Ramos (cell line): ENCODE data around the gene PFN3.
"Not testable (repeated sequence)": the region's sequence is repeated elsewhere in the genome, so short reads cannot be mapped to it uniquely, and the experiment has no call there.

Source experiments
- in situ Hi-C: fragments of 300-500 bp; cut with MboI; formaldehyde crosslinking; loops from one replicate; pipeline ENCODE4 v1.14.3; 2022; ENCODE audit warnings: low sequenced_read_pairs; ENCODE audit not compliant: unreplicated experiment

Gene PFN3

GRCh38 chr5:177427919-177428573 lies 27.6 kb upstream of the PFN3 start:
- in situ Hi-C loops, result no loop called here

GRCh38 chr5:177427211-177427822 lies 26.9 kb upstream of the PFN3 start:
- in situ Hi-C loops, result no loop called here

GRCh38 chr5:177426566-177427210 lies 26.2 kb upstream of the PFN3 start, which contains the start of gene GRK6:
TSS of gene GRK6 (plus strand) at chr5:177426676. CDS start at chr5:177426846, 170 bp downstream.
- in situ Hi-C loops, result no loop called here

- in situ Hi-C loops, result no loop called here
These were observed 25.5 kb upstream of the PFN3 start for GRCh38 chr5:177425801-177426565.

- in situ Hi-C loops, result no loop called here
These were observed 24.8 kb upstream of the PFN3 start for GRCh38 chr5:177425196-177425800.

- in situ Hi-C loops, result no loop called here
These were observed 23.2 kb upstream of the PFN3 start for GRCh38 chr5:177423671-177424070.

GRCh38 chr5:177421062-177421798 lies 20.8 kb upstream of the PFN3 start:
- in situ Hi-C loops, result no loop called here

- in situ Hi-C loops, result not testable (repeated sequence)
These were observed 20.0 kb upstream of the PFN3 start for GRCh38 chr5:177420472-177420871.

GRCh38 chr5:177419046-177419445 lies 18.6 kb upstream of the PFN3 start:
- in situ Hi-C loops, result no loop called here

- in situ Hi-C loops, result not testable (repeated sequence)
These were observed 16.6 kb upstream of the PFN3 start for GRCh38 chr5:177417081-177417480.

GRCh38 chr5:177414481-177414880 lies 14.0 kb upstream of the PFN3 start:
- in situ Hi-C loops, result no loop called here

- in situ Hi-C loops, result no loop called here
These were observed 12.3 kb upstream of the PFN3 start for GRCh38 chr5:177412603-177413233.

GRCh38 chr5:177410575-177410974 lies 10.1 kb upstream of the PFN3 start:
- in situ Hi-C loops, result no loop called here

GRCh38 chr5:177409043-177409801 lies 8.8 kb upstream of the PFN3 start, which contains the start of gene F12:
TSS of gene F12 (minus strand) at chr5:177409564. CDS start at chr5:177409527, 37 bp downstream.
- in situ Hi-C loops, result no loop called here

GRCh38 chr5:177405805-177406204 lies 5.3 kb upstream of the PFN3 start:
- in situ Hi-C loops, result no loop called here

GRCh38 chr5:177405312-177405711 lies 4.9 kb upstream of the PFN3 start:
- in situ Hi-C loops, result no loop called here

- in situ Hi-C loops, result no loop called here
These were observed 4.2 kb upstream of the PFN3 start for GRCh38 chr5:177404641-177405179.
